Muscle of arm (tissue), 12 donors: ENCODE results near the gene PARP8. TPM values are rescaled to one million over a fixed set of nuclear protein-coding genes. Genes with fewer than 3 reads are reported as not detected.

Source experiments
- polyA plus RNA-seq, 12 donors: library from polyadenylated mRNA; unstranded; fragments of 120-200 nt; gene quantifications; one replicate each; pipeline ENCODE4 v1.2.1, GENCODE V29; 2013; ENCODE audit not compliant: insufficient read length in 12 of 12

Gene PARP8
- polyA plus RNA-seq, 12 donors, result 6.7 to 27.3 (median 12.7) TPM; not detected in 1

Other genes with a start within 250 kb of the PARP8 start
- gene EMB, start 225.3 kb upstream of the PARP8 start, polyA plus RNA-seq, result 10 to 100 TPM in 2 of 12 donors, 1 to 10 TPM in 9, not detected in 1; 1.7 to 17.1 (median 3.5) TPM